LoVo (cell line): ENCODE results near the gene FAM120B.

Experiments
- DNase-seq: peaks from one replicate; pipeline ENCODE4 v3.0.0-alpha.2; 2016; ENCODE audit warnings: low spot score

FAM120B gene

GRCh38 chr6:170443151-170443662, 136.6 kb downstream of the FAM120B start:
- DNase-seq: no peak

- no peak for DNase-seq
Observed at GRCh38 chr6:170444056-170444591, 137.6 kb downstream of the FAM120B start.

GRCh38 chr6:170444811-170445211, 138.3 kb downstream of the FAM120B start:
- no peak for DNase-seq

GRCh38 chr6:170445487-170445886, 138.9 kb downstream of the FAM120B start:
- no peak for DNase-seq

GRCh38 chr6:170445971-170446370, 139.4 kb downstream of the FAM120B start:
- DNase-seq: no peak

- no peak for DNase-seq
Observed at GRCh38 chr6:170446841-170447560, 140.4 kb downstream of the FAM120B start.

GRCh38 chr6:170447561-170447930, 141.0 kb downstream of the FAM120B start:
- DNase-seq: no peak

GRCh38 chr6:170448317-170448716, 141.8 kb downstream of the FAM120B start:
- no peak for DNase-seq

GRCh38 chr6:170448751-170449630, 142.4 kb downstream of the FAM120B start:
- no peak for DNase-seq

GRCh38 chr6:170449835-170450753, 143.5 kb downstream of the FAM120B start:
- DNase-seq: no peak

GRCh38 chr6:170450916-170451761, 144.6 kb downstream of the FAM120B start:
- DNase-seq: no peak

- no peak for DNase-seq
Observed at GRCh38 chr6:170451762-170452651, 145.4 kb downstream of the FAM120B start.

- no peak for DNase-seq
Observed at GRCh38 chr6:170452767-170453545, 146.4 kb downstream of the FAM120B start.

- no peak for DNase-seq
Observed at GRCh38 chr6:170453586-170454511, 147.3 kb downstream of the FAM120B start.

GRCh38 chr6:170454512-170455285, 148.1 kb downstream of the FAM120B start:
- no peak for DNase-seq

GRCh38 chr6:170455335-170455979, 148.9 kb downstream of the FAM120B start:
- no peak for DNase-seq
